Measurements from ENCODE around the gene MZB1. TPM values are rescaled to one million over a fixed set of nuclear protein-coding genes. Genes with fewer than 3 reads are reported as not detected.
"Not testable (repeated sequence)": the region's sequence is repeated elsewhere in the genome, so short reads cannot be mapped to it uniquely, and the experiment has no call there.

MZB1 gene
- total RNA-seq, 2 donors from 2014 or later: 0.55 to 1.2 TPM

GRCh38 chr5:139394654-139395566 is 5.2 kb upstream of the MZB1 start, which contains the start of gene PROB1:
Gene PROB1 (minus strand): TSS chr5:139395104. CDS start chr5:139395081, 23 bp downstream.
- ATAC-seq (peak; percentile 75 to 76), DNase-seq (peak; percentile 74)
- intact Hi-C loops (cut with DNase I): no loop called here

GRCh38 chr5:139394123-139394653 is 4.5 kb upstream of the MZB1 start:
- ATAC-seq (peak; percentile 25 to 38), DNase-seq (peak; percentile 77)
- intact Hi-C loops (cut with DNase I): no loop called here

DNA sequence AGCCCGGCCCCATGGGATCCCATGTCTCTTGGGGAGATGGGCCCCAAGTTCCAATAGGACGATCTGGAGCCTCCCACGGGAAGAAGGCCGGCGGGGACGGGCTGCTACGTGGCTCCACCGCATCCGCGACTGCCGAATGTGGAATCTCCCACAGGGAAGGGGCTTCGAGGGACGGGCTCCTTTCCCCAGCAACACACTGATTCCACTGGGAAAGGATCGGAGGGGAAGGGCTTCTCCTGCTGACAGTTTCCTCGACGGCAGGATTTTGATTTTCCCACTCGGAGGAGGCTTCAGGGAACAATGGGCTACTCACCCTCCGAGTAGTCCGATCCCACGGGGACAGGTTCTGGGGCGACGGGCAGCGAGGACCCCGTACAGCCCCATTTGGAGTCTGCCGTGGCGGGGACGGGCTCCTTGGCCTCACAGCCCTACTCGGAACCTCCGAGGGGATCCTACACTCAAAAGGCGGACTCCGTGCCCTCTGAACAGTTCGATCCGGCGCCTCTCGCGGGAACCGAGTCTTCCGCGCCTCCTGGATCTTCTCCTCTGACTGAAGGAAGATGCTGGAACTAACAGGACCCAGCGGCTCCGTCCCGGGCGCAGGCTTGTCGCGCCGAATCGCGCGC is 3.9 kb upstream of the MZB1 start:
- ATAC-seq: no peak
- intact Hi-C loops (cut with DNase I): no loop called here
- no peak for DNase-seq

DNA sequence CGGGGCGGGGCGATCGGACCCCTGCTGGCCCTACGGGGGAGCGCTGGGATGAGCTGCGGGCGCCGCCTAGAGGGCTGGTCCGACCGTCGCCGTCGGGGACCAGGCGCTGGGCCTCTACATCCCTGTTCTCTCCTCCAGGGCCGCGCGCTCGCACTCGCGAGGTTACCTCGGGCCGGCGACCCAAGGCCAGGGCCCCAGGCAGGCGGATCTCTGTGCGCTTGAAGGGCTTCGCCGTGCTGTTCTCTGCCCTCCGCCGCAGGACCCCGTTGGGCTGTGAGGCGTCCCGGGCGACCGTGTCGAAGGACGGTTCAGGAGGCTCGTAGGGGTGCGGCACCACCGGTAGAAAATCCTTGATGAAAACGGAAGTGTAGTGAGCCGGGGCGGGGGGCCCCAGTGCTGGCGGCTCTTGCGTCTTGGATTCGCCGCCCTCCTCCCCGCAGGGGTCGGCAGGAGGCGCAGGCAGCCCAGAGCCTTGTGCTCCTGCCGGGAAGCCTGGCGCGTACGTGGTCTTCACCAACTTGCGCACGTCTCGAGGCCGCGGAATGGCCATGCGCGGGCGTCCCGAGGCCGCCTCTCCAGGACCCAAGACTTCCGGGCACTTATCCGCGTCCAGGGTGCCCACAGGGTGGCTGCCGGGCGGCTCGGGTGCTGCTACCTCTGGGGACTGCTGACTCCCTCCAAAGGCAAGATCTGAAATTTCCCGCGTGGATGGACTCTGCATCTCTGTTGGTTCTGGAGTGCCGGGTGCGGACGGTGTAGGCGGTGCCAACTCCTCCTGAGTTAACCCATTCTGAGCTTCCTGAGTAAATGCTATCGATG is 3.2 kb upstream of the MZB1 start:
- intact Hi-C loops (cut with DNase I): no loop called here
- DNase-seq (peak; percentile 67), ATAC-seq (peak; percentile 21 to 28)

DNA sequence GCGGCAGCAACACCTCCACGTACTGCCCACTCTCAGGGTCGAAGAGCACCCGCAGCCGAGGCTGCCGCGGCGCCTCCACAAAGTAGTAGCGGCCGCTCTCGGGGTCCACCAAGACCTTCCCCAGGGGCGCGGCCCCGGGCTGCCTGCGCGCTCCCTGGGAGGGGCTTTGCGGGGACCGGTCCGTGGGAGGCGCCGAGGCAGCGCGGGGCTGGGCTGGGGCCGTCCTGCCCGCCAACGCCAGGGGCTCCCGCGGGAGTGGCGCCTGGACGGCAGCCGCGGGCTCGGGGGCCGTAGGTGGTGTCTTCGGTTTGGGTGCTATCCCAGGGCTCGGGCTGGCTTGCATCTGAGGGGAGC is 2.6 kb upstream of the MZB1 start:
- no peak for DNase-seq
- ATAC-seq: peak in 1 of 2 donors; percentile 0
- intact Hi-C loops (cut with DNase I): no loop called here

GRCh38 chr5:139391570-139392323 is 2.0 kb upstream of the MZB1 start:
- ATAC-seq (no peak), DNase-seq (no peak)
- intact Hi-C loops (cut with DNase I): no loop called here

DNA sequence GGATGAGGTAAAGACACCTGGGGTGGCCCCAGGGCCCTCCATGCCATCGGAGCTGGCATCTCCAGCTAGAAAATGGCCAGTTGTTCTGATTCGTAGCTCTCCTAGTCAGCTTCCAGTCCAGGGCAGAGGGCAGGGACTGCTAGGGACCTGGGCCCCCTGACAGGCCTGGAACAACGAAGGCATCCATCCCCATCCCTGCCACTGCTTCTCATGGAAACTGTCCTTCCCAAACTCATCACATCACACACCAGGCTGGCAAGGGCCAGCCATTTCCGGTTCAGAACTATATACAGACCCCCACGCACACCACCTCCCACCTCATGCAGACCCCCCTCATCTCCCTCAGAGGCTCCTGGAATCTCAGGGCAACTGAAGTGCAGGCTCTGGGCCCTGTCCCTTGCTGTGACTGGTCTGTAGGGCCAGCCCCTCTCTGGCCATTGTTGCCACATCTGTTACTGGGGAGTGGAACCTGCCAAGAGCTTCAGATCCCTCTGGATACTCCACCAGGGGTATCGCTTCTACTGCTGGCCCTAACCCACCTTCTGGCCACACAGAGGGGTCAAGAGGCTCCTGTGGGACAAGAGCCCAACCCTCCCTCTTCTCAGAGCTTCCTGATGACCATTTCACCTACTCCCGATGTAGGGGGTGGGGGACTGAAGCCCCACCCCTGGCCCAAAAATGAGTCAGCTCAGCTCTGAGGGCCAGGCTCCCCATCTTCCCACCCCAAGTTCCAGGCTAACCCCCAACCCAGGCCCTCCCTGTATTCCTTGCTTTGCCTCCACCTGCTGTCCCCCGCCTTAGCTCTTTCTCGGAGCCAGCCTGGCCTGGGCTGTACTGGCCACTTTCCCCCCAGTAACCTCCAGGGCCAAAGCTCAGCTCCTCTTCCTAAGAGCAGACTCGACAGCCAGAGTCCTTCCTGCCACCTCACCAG is 1.2 kb upstream of the MZB1 start:
- DNase-seq: no peak
- no peak for ATAC-seq
- intact Hi-C loops (cut with DNase I): no loop called here

GRCh38 chr5:139388198-139388821 is 1.4 kb downstream of the MZB1 start:
- DNase-seq (peak; percentile 62), ATAC-seq (peak; percentile 35 to 38)

DNA sequence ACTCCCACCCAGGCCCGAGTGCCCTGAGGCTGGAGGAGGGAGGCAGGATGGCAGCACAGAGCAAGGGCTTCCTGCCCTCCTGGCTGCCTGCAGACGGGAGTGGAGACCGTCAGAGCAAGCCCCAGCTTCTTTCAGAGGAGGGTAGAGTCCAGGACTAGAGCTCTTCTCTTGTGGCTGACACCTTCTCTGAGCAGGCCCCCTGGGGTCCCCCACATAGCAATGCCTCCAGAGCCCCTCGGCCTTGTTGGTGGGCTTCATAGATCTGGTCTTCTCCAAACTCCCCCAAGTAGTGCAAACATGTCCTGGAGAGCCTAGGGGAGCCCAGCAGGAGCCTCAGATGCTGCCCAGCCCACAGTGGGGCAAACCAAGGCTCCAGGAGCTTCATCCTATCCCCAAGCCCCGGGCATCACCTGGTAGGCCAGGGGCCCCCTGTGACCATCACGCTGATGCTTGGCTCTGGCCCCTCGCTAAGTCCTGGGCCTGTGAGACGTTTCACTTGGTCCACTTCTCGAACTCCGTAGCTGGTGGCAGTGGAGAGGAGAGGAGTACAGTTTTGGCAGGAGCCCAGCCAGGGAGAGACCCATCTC is 2.0 kb downstream of the MZB1 start:
- no peak for ATAC-seq
- intact Hi-C loops (cut with DNase I): no loop called here

More at GRCh38 chr5:139388198-139388821, 1.4 kb downstream of the MZB1 start:
- intact Hi-C loops (cut with DNase I): no loop called here

GRCh38 chr5:139386956-139387355 is 2.8 kb downstream of the MZB1 start:
- DNase-seq; intact Hi-C loops (cut with DNase I); ATAC-seq: not testable (repeated sequence)

More for the DNA sequence above, 2.0 kb downstream of the MZB1 start:
- no peak for DNase-seq

DNA sequence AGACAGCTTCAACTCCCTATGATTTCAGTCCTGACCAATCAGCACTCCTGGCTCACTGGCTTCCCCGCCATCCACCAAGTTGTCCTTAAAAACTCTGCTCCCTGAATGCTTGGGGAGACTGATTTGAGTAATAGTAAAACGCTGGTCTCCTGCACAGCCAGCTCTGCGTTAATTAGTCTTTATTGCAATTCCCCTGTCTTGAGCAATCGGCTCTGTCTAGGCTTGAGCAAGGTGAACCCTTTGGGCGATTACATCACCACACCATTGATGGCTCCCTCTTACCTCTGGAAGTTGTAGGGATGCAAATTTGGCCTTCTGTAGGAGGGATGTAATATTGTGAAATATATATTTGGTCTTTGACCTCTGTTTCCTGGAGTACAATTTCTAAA is 3.7 kb downstream of the MZB1 start:
- no peak for DNase-seq
- no peak for ATAC-seq
- intact Hi-C loops (cut with DNase I): no loop called here

- no peak for ATAC-seq
- intact Hi-C loops (cut with DNase I): no loop called here
- DNase-seq: no peak
These were observed 4.4 kb downstream of the MZB1 start for GRCh38 chr5:139385061-139386049.

DNA sequence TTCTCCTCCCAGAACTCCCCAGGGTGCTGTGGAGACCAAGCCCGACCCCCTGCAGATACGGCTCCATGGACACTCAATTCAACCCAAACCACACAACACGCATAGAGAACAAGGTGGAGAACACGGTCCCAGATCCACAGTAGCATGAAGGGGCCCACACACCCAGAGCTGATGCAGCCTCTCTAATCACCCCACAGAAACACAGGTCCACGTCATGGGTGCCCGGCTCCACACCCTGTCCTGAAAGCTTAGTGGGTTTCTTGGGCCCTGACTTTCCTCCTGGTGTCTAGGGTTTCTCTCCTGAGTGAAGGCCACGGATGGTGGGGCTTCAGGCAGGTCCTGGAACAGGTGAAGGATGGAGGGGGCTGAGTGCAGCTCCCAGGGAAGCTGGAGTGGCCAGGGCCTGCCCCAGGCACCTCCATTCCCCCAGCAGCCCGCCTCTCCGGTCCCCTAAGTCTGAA is 5.1 kb downstream of the MZB1 start:
- ATAC-seq: no peak
- no peak for DNase-seq
- intact Hi-C loops (cut with DNase I): no loop called here

GRCh38 chr5:139383993-139384590 is 5.6 kb downstream of the MZB1 start:
- DNase-seq (no peak), ATAC-seq (no peak)
- intact Hi-C loops (cut with DNase I): no loop called here
